Pancreas (tissue), 10 donors: Measurements from ENCODE around the gene RPS6KA3. TPM values are rescaled to one million over a fixed set of nuclear protein-coding genes. Genes with fewer than 3 reads are reported as not detected.

ENCODE experiments used
- ATAC-seq, 4 donors: fragments of 200-7000 bp; cut with Tn5 transposase; one replicate each; pipeline versions ENCODE4 v1.8.0 to v1.9.1; 2020; ENCODE audit warnings: mild to moderate bottlenecking in 4 of 4, moderate library complexity in 4 of 4
- DNase-seq, 6 donors: peaks; one replicate each; pipeline ENCODE4 v3.0.0-alpha.2; 2020
- FAIRE-seq: peaks from 2 replicates; lab custom pipeline; 2012; peaks lifted over from hg19 to GRCh38; lab: Jason Lieb, UNC
- H3K27ac ChIP-seq, 4 donors: fragments of 200-600 bp; sonication (generic); 1 replicate in 3 of 4; 2 replicates in 1 of 4; pipeline versions ENCODE4 v1.5.0 to v1.8.0; 2020
- H3K27me3 ChIP-seq, 4 donors: fragments of 200-600 bp; one replicate each; pipeline ENCODE4 v1.8.0; 2021
- H3K36me3 ChIP-seq, 3 donors: fragments of 200-600 bp; sonication (generic) in 1 of 3; one replicate each; pipeline versions ENCODE4 v1.5.0 to v1.8.0; 2020 to 2021
- H3K4me1 ChIP-seq, 3 donors: fragments of 200-600 bp; one replicate each; pipeline ENCODE4 v1.8.0; 2021
- H3K4me3 ChIP-seq, 4 donors: fragments of 200-600 bp; sonication (generic) in 2 of 4; one replicate each; pipeline versions ENCODE4 v1.5.0 to v1.8.0; 2020 to 2021
- H3K9me3 ChIP-seq, 4 donors: fragments of 200-600 bp; one replicate each; pipeline ENCODE4 v1.8.0; 2021
- CTCF ChIP-seq, 4 donors: fragments of 200-600 bp; sonication (generic) in 3 of 4; IDR thresholded peaks; one replicate each; pipeline versions ENCODE4 v1.5.0 to v1.8.0; 2021; ENCODE audit warnings: antibody characterized with exemption in 4 of 4
- WGBS, 2 donors: extraction: QIAGEN DNeasy Blood & Tissue Kit; methylation state at CpG; one replicate each; pipeline ENCODE4 v1.1.7; 2013; 5-methylcytosine and 5-hydroxymethylcytosine counted together
- intact Hi-C, 3 donors: fragments of 100-400 bp; cut with DNase I; formaldehyde crosslinking; loops; one replicate each; pipeline versions ENCODE4 v1.11.1 to v1.14.2; 2022
- polyA plus RNA-seq, 2 donors: library from polyadenylated mRNA; stranded (reverse); fragments of 200-250 nt; gene quantifications; one replicate each; pipeline ENCODE4 v1.2.3, GENCODE V29; 2013
- total RNA-seq, 6 donors: library from RNA; stranded (reverse); fragmentation: NEBNext Ultra II Directional in 4 of 6; extraction: Animal tissue kit (Norgen Biotek cat#: 25700) in 4 of 6; gene quantifications; one replicate each; pipeline versions ENCODE4 v1.2.1 to v1.2.4, GENCODE V29; 2021 to 2023
- donor health status: healthy with polysubstance abuse.
- donor health status: DM: no; HTN: no; CAD: no; lungs with moderate emphysema.
- donor health status: DM: no; HTN: no; CAD: no.
- donor health status: control.
- donor health status: control.
- donor health status: Bipolar disorder and iron deficiency.
- donor health status: DM: yes; HTN: yes; CAD: no.
- donor health status: DM: no; HTN: no; CAD: no.
- donor health status: DM: no; HTN: no; CAD: no.
- donor health status: DM: yes; HTN: yes; CAD: no.

The RPS6KA3 gene
- total and polyA plus RNA-seq, 8 donors, result 4.8 to 29.8 (median 15.6) TPM

- intact Hi-C loops, result no loop called here
- no peak for TF ChIP-seq CTCF (IDR thresholded peaks at IDR 0.05)
- no peaks in the 10 kb centered on the region for H3K9me3 ChIP-seq
- no peak overlapping the region for H3K4me3 ChIP-seq
- H3K4me1 ChIP-seq, result no peaks in the 10 kb centered on the region
- FAIRE-seq (no peak), ATAC-seq (no peak), DNase-seq (no peak)
- no peaks in the 10 kb centered on the region for H3K27me3 ChIP-seq
- no peak overlapping the region for H3K27ac ChIP-seq
- no peaks in the 10 kb centered on the region for H3K36me3 ChIP-seq
- 63 to 79% methylated on average over 4 of the region's 4 CpGs for WGBS, 2 donors
These were observed 60.6 kb downstream of the RPS6KA3 start for GRCh38 chrX:20205927-20206708.

- intact Hi-C loops, result no loop called here
- DNase-seq (no peak), ATAC-seq (no peak), FAIRE-seq (no peak)
- no peaks in the 10 kb centered on the region for H3K9me3 ChIP-seq
- TF ChIP-seq CTCF (IDR thresholded peaks at IDR 0.05), result no peak
- H3K27me3 ChIP-seq, result no peaks in the 10 kb centered on the region
- 76 to 94% methylated on average over 6 of the region's 6 CpGs for WGBS, 2 donors
- no peaks in the 10 kb centered on the region for H3K4me1 ChIP-seq
- H3K36me3 ChIP-seq, result no peaks in the 10 kb centered on the region
- H3K4me3 ChIP-seq, result no peak overlapping the region
- H3K27ac ChIP-seq, result no peak overlapping the region
These were observed 62.4 kb downstream of the RPS6KA3 start for GRCh38 chrX:20204351-20204750.

- Histone ChIP-seq H3K4me1 (no peaks in the 10 kb centered on the region), H3K27me3 (no peaks in the 10 kb centered on the region), H3K27ac (no peak overlapping the region), H3K36me3 (no peaks in the 10 kb centered on the region), H3K9me3 (no peaks in the 10 kb centered on the region), H3K4me3 (no peak overlapping the region)
- 70 to 87% methylated on average over 2 of the region's 2 CpGs for WGBS, 2 donors
- intact Hi-C loops, result no loop called here
- ATAC-seq (no peak), FAIRE-seq (no peak), DNase-seq (no peak)
- no peak for TF ChIP-seq CTCF (IDR thresholded peaks at IDR 0.05)
These were observed 69.0 kb downstream of the RPS6KA3 start for GRCh38 chrX:20197641-20198210.

GRCh38 chrX:20189171-20189570 is 77.5 kb downstream of the RPS6KA3 start:
- ATAC-seq (no peak), FAIRE-seq (no peak), DNase-seq (no peak)
- Histone ChIP-seq H3K27me3 (peaks cover 0 to 9% (median 0%) of the 10 kb centered on the region in 4 donors), H3K27ac (no peak overlapping the region), H3K36me3 (peaks cover 0 to 13% (median 6%) of the 10 kb centered on the region in 3 donors), H3K9me3 (no peaks in the 10 kb centered on the region), H3K4me1 (no peaks in the 10 kb centered on the region), H3K4me3 (no peak overlapping the region)
- no peak for TF ChIP-seq CTCF (IDR thresholded peaks at IDR 0.05)
- intact Hi-C loops, result no loop called here
